DMS53 treated with DMSO at 0.1 percent for 48 hours (cell line): ENCODE results near the gene MT1F.

Source experiments
- DNase-seq: peaks from one replicate; lab custom pipeline; 2025; ENCODE audit not compliant: unreplicated experiment; lab: John Stamatoyannopoulos, UW

The MT1F gene

DNA sequence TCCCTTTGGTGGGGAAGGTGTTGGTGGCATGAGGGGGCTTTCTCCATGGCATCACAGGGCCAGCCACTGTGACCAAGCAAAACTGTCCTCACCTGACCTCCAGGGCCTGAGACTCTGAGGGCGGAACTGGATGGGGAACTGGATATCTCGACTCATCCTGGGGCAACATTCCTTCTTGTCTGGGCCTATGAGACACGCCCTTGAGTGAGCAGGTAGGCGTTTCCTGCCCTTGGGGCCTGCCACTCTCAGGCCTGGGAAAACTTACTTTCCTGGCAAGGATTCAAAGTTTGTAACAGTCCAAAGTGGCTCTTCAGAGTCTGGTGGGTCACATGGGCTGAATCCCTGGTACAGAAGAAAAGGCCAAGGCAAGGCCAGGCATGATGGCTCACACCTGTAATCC, 34.1 kb downstream of the MT1F start:
- DNase-seq: no peak

DNA sequence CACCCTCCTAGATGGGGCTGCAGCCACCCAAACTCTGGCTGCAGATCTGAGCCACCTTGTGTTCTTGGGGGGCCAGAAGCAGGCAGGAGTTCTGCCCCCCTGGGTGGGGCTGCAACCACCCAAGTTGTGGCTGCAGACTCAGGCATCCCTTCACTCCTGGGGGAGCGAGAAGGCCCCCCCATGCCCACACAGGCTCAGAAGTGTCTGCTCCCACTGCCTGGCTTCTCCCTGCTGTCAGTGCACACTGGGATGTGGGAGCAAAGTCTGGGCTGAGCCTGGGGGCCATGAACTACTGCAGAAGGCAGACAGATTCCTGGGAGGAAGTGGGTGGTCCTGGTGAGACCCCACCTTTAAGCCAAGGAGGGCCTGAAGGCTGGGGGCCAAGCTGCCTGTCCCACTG, 37.5 kb downstream of the MT1F start:
- no peak for DNase-seq

DNA sequence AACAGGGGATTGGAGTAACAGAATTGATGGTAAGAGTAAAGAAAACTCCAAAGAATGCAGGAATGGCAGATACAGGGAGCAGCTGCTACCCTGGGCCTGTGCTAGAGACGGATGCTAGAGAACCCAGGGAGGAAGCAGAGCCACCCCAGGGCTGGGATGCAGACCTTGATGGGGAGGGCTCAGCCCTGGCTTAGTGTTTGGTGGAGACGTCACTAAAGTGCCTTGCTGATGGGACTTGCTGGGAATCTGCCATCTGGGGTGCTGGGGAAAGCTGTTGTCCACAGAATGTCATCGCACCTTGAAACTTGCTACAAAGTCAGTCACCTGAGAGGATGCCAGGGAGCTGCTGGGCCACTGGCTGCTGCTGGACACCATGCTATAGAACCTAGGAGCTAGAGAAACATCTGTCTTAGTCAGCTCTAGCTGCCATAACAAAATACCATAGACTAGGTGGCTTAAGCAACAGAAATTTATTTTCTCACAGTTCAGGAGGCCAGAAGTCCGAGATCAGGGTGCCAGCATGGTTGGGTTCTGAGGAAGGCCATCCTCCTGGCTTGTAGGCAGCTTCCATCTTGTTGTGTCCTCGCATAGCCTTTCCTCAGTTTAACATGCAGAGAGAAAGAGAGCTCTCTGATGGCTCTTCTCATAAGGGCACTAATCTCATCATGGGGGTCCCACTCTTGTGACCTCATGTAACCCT, 39.8 kb downstream of the MT1F start:
- DNase-seq: no peak

DNA sequence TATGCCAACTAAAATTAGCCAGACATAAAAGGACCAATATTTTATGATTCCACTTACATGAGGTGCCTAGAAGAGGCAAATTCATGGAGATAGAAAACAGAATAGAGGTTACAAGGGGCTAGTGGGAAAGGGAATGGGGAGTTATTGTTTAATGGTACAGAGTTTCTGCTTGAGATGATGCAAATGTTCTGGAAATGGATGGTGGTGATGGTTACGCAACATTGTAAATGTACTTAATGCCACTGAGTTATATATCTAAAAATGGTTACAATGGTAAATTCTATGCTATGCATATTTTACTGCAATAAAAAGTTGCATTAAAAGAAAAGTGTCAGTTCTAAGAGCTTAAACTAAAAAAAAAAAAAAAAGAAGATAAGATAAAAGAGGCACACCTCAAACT, 42.4 kb downstream of the MT1F start:
- no peak for DNase-seq

DNA sequence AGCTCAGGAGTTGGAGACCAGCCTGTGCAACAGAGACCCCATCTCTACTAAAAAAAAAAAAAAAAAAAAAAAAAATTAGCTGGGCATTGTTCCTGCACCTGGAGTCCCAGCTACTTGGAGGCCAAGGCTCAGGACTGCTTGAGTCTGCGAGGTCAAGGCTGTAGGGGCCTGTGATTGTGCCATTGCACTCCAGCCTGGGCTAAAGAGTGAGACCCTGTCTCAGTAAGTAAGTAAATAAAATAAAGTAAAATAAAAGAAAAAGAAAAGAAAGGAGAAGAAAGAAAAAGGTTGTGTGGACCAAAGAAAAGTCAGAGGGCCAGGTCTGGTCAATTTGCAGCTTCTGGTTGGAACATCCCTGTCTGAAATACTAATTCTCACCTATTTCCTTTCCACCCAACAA, 42.9 kb downstream of the MT1F start:
- DNase-seq: no peak

DNA sequence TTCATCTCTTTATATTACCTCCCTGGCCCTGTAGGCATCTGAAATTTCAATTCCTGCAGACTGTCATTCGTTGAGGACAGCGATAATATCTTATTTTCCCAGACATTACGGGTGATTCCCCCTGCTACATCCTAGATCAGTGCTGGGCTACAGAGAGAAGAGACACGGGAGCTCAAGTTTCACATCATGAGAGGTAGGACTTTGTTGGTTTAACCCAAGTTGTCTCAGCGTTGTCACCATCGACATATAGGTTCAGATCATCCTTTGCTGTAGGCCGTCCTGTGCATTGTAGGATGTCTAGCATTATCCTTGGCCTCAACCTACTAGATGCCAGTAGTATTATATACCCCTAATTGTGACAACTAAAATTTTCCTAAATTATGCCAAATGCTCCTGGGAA, 43.8 kb downstream of the MT1F start:
- no peak for DNase-seq

DNA sequence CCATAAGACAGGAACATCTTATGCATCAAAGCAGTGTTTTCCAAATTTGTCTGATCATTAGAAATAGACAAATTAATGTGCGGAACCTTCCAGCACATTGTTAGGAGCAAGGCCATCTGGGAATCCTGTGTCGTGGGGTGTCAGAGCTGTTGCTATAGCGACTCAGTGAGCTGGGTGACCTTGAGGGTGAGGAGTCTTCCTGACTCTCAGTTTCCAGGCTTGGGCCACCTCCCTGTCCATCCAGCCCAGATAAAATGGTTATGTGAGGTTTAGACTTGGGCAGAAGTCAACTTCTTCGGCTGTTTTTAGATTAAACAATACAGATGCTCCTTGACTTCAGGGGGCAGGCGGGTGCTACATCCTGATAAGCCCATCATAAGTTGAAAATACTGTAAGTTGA, 45.1 kb downstream of the MT1F start:
- DNase-seq: no peak
